IMR-90 (cell line): Measurements from ENCODE around the gene SEPTIN8. TPM values are rescaled to one million over a fixed set of nuclear protein-coding genes. Genes with fewer than 3 reads are reported as not detected.

Source experiments
- ATAC-seq: fragments of 200-7000 bp; cut with Tn5 transposase; 2 replicates; pipeline ENCODE4 v1.9.1; 2020; ENCODE audit warnings: low read depth, mild to moderate bottlenecking, moderate library complexity
- BruUV-seq: library from RNA; stranded (reverse); fragments of 400-500 nt; replicated peaks from 2 replicates; lab custom pipeline; 2021; lab: Mats Ljungman, UMichigan
- CTCF ChIA-PET: fragments of 300-600 bp; formaldehyde crosslinking; extraction: SDS; loops from one replicate; lab custom pipeline; 2021; ENCODE audit warnings: antibody characterized with exemption; lab: Yijun Ruan, JAX
- POLR2A ChIA-PET: fragments of 300-600 bp; sonication (Branson Sonifier 250); formaldehyde crosslinking; loops from one replicate; lab custom pipeline; 2022; ENCODE audit warnings: antibody characterized with exemption; ENCODE audit not compliant: unreplicated experiment; lab: Charles Lee
- DNase-seq: peaks from one replicate; pipeline ENCODE4 v3.0.0; 2013
- H2AFZ ChIP-seq: replicated peaks from 2 replicates; pipeline ENCODE3; 2013; ENCODE audit warnings: low read length, mild to moderate bottlenecking; ENCODE audit not compliant: poor library complexity
- H2AK5ac ChIP-seq: 2 replicates; pipeline ENCODE4 v1.6.1; 2013; ENCODE audit warnings: low read depth, low read length, inconsistent platforms
- H2AK9ac ChIP-seq: replicated peaks from 2 replicates; pipeline ENCODE3; 2013; ENCODE audit warnings: mild to moderate bottlenecking, low read depth, low read length, moderate library complexity; ENCODE audit not compliant: poor library complexity
- H2BK120ac ChIP-seq: 2 replicates; pipeline ENCODE4 v1.6.1; 2013; ENCODE audit warnings: low read depth, low read length, inconsistent platforms
- H2BK15ac ChIP-seq: 3 replicates; pipeline ENCODE4 v1.6.1; 2013; ENCODE audit warnings: low read depth, low read length, inconsistent platforms
- H2BK20ac ChIP-seq: 2 replicates; pipeline ENCODE4 v1.6.1; 2013; ENCODE audit warnings: low read depth, mild to moderate bottlenecking, inconsistent platforms, low read length, moderate library complexity
- H2BK5ac ChIP-seq: 2 replicates; pipeline ENCODE4 v1.6.1; 2013; ENCODE audit warnings: mild to moderate bottlenecking, low read depth, low read length, inconsistent platforms; ENCODE audit not compliant: poor library complexity, severe bottlenecking
- H3K14ac ChIP-seq: replicated peaks from 2 replicates; pipeline ENCODE4 v1.6.1; 2013; ENCODE audit warnings: low read depth, low read length, inconsistent platforms
- H3K18ac ChIP-seq: 2 replicates; pipeline ENCODE4 v1.6.1; 2013; ENCODE audit warnings: low read depth, low read length, control low read depth
- H3K23ac ChIP-seq: 2 replicates; pipeline ENCODE4 v1.6.1; 2013; ENCODE audit warnings: low read depth, low read length, inconsistent platforms
- H3K27ac ChIP-seq: 2 replicates; pipeline ENCODE4 v1.5.1; 2013; ENCODE audit warnings: mild to moderate bottlenecking, control low read depth, low read length; ENCODE audit not compliant: insufficient read depth
- H3K27me3 ChIP-seq: 2 replicates; pipeline ENCODE4 v1.6.1; 2013; ENCODE audit warnings: low read length; ENCODE audit not compliant: control insufficient read depth, insufficient read depth
- H3K36me3 ChIP-seq: 2 replicates; pipeline ENCODE4 v1.6.1; 2013; ENCODE audit warnings: low read length, mixed read lengths; ENCODE audit not compliant: control insufficient read depth, insufficient read depth
- H3K4ac ChIP-seq: 2 replicates; pipeline ENCODE4 v1.6.1; 2013; ENCODE audit warnings: low read depth, low read length, inconsistent platforms
- H3K4me1 ChIP-seq: 2 replicates; pipeline ENCODE4 v1.6.1; 2013; ENCODE audit warnings: low read length, mixed read lengths; ENCODE audit not compliant: control insufficient read depth, insufficient read depth
- H3K4me2 ChIP-seq: 2 replicates; pipeline ENCODE4 v1.6.1; 2013; ENCODE audit warnings: low read depth, mild to moderate bottlenecking, control low read depth, low read length, moderate library complexity
- H3K4me3 ChIP-seq: 2 replicates; pipeline ENCODE4 v1.5.1; 2013; ENCODE audit warnings: low read depth, mild to moderate bottlenecking, control low read depth, low read length, moderate library complexity; ENCODE audit not compliant: insufficient read depth
- H3K56ac ChIP-seq: 2 replicates; pipeline ENCODE4 v1.6.1; 2013; ENCODE audit warnings: low read length, inconsistent platforms; ENCODE audit not compliant: insufficient read depth; ENCODE audit errors: extremely low read depth
- H3K79me1 ChIP-seq, 2 experiments: 2 replicates each; pipeline ENCODE4 v1.6.1; 2013; ENCODE audit warnings: low read length in 2 of 2, inconsistent platforms in 1 of 2, low read depth in 1 of 2
- H3K9ac ChIP-seq: 2 replicates; pipeline ENCODE4 v1.6.1; 2013; ENCODE audit warnings: low read depth, low read length, control low read depth
- H3K9me1 ChIP-seq: 2 replicates; pipeline ENCODE4 v1.6.1; 2013; ENCODE audit warnings: low read length, inconsistent platforms; ENCODE audit not compliant: insufficient read depth
- H3K9me3 ChIP-seq: 2 replicates; pipeline ENCODE4 v1.6.1; 2013; ENCODE audit warnings: low read length; ENCODE audit not compliant: control insufficient read depth, insufficient read depth
- H4K20me1 ChIP-seq: 2 replicates; pipeline ENCODE4 v1.6.1; 2013; ENCODE audit warnings: low read length, inconsistent platforms; ENCODE audit not compliant: insufficient read depth
- H4K5ac ChIP-seq: 2 replicates; pipeline ENCODE4 v1.6.1; 2013; ENCODE audit warnings: mild to moderate bottlenecking, low read depth, low read length, control low read depth
- H4K8ac ChIP-seq, 2 experiments: 2 replicates each; pipeline ENCODE4 v1.6.1; 2013; ENCODE audit warnings: low read depth in 2 of 2, low read length in 2 of 2, control low read depth in 1 of 2, inconsistent platforms in 1 of 2
- H4K91ac ChIP-seq: 2 replicates; pipeline ENCODE4 v1.6.1; 2013; ENCODE audit warnings: low read depth, low read length, inconsistent platforms; ENCODE audit not compliant: insufficient read depth
- BHLHE40 ChIP-seq: fragments of 150-350 bp; IDR thresholded peaks from 2 replicates; pipeline ENCODE4 v1.6.1; 2016; ENCODE audit warnings: mild to moderate bottlenecking, low read depth, low read length
- CEBPB ChIP-seq: IDR thresholded peaks from 2 replicates; pipeline ENCODE4 v1.6.1; 2012; ENCODE audit warnings: low read depth, low read length, improper control_type of control experiment
- CHD1 ChIP-seq: IDR thresholded peaks from 2 replicates; pipeline ENCODE4 v1.6.1; 2012; ENCODE audit warnings: low read depth, low read length, improper control_type of control experiment
- ELK1 ChIP-seq: fragments of 150-350 bp; IDR thresholded peaks from 2 replicates; pipeline ENCODE4 v1.6.1; 2016; ENCODE audit warnings: low read depth, mild to moderate bottlenecking, low read length, moderate library complexity, borderline replicate concordance
- MAFK ChIP-seq: IDR thresholded peaks from 2 replicates; pipeline ENCODE4 v1.6.1; 2012; ENCODE audit warnings: low read depth, low read length, improper control_type of control experiment
- MAZ ChIP-seq: IDR thresholded peaks from 2 replicates; pipeline ENCODE4 v1.6.1; 2012; ENCODE audit warnings: low read depth, mild to moderate bottlenecking, low read length, improper control_type of control experiment, moderate library complexity, borderline replicate concordance
- MXI1 ChIP-seq: IDR thresholded peaks from 2 replicates; pipeline ENCODE4 v1.6.1; 2012; ENCODE audit warnings: low read depth, mild to moderate bottlenecking, low read length, moderate library complexity, borderline replicate concordance
- POLR2A ChIP-seq: IDR thresholded peaks from 2 replicates; pipeline ENCODE4 v1.6.1; 2012; ENCODE audit warnings: mild to moderate bottlenecking, low read depth, low read length
- RAD21 ChIP-seq: IDR thresholded peaks from 2 replicates; pipeline ENCODE4 v1.6.1; 2012; ENCODE audit warnings: low read length, improper control_type of control experiment
- RCOR1 ChIP-seq: IDR thresholded peaks from 2 replicates; pipeline ENCODE4 v1.6.1; 2012; ENCODE audit warnings: mild to moderate bottlenecking, low read length, improper control_type of control experiment; ENCODE audit not compliant: insufficient replicate concordance
- RFX5 ChIP-seq: IDR thresholded peaks from 2 replicates; pipeline ENCODE4 v1.8.0; 2012; ENCODE audit warnings: low read depth, mild to moderate bottlenecking, low read length, moderate library complexity
- SMC3 ChIP-seq: fragments of 150-350 bp; IDR thresholded peaks from 2 replicates; pipeline ENCODE4 v1.6.1; 2016; ENCODE audit warnings: low read depth, mild to moderate bottlenecking, antibody characterized with exemption, low read length, moderate library complexity
- USF2 ChIP-seq: fragments of 150-350 bp; IDR thresholded peaks from 2 replicates; pipeline ENCODE4 v1.6.1; 2017; ENCODE audit warnings: mild to moderate bottlenecking, antibody characterized with exemption, low read length, low read depth
- WGBS, 2 experiments: methylation state at CpG; one replicate each; pipeline versions ENCODE4 v1.1.5 to v1.1.7; 2013; ENCODE audit warnings: missing lambda C conversion rate in 2 of 2; ENCODE audit not compliant: insufficient read length in 1 of 2; ENCODE audit errors: extremely low coverage in 2 of 2; 5-methylcytosine and 5-hydroxymethylcytosine counted together
- dilution Hi-C: fragments of 300-500 bp; cut with HindIII; formaldehyde crosslinking; loops from one replicate; pipeline ENCODE4 v1.14.3; 2018; ENCODE audit warnings: low sequenced_read_pairs; ENCODE audit not compliant: unreplicated experiment
- in situ Hi-C: fragments of 300-500 bp; cut with MboI; formaldehyde crosslinking; loops from 3 replicates; pipeline ENCODE4 v1.14.3; 2019; ENCODE audit warnings: low sequenced_read_pairs, inconsistent platforms, mixed read lengths
- intact Hi-C: fragments of 100-400 bp; cut with micrococcal nuclease; formaldehyde crosslinking; loops from 2 replicates; pipeline ENCODE4 v1.10.0; 2022
- polyA plus RNA-seq, 3 experiments: library from polyadenylated mRNA; depleted of rRNA; stranded (reverse); fragments of >200 nt; gene quantifications; 2 replicates each; pipeline ENCODE4 v1.2.3, GENCODE V29; 2012; ENCODE audit warnings: low replicate concordance in 1 of 3
- total RNA-seq: library from RNA; depleted of rRNA; stranded (reverse); fragments of >200 nt; gene quantifications from 2 replicates; pipeline ENCODE4 v1.2.3, GENCODE V29; 2012

SEPTIN8 gene
- total and polyA plus RNA-seq, 2 of the 4 experiments (the other 2 are of a cell fraction), result 56.2 to 67.2 TPM

GRCh38 chr5:132758451-132758850 lies 18.6 kb downstream of the SEPTIN8 start:
- Histone ChIP-seq H3K56ac (no peak overlapping the region), H2BK20ac (no peak overlapping the region), H4K8ac (no peak overlapping the region), H2BK120ac (no peak overlapping the region), H3K18ac (no peak overlapping the region), H3K9ac (no peak overlapping the region), H3K23ac (no peak overlapping the region), H3K9me1 (no peaks in the 10 kb centered on the region), H2BK15ac (no peak overlapping the region), H4K91ac (no peak overlapping the region), H3K4me2 (no peak overlapping the region), H3K4me1 (no peaks in the 10 kb centered on the region), H3K36me3 (peaks cover 39% of the 10 kb centered on the region), H2AK5ac (no peak overlapping the region), H3K9me3 (no peaks in the 10 kb centered on the region), H3K27me3 (no peaks in the 10 kb centered on the region), H3K27ac (no peak overlapping the region), H3K4ac (no peak overlapping the region), H2AFZ (no peak overlapping the region), H4K5ac (no peak overlapping the region), H2BK5ac (no peak overlapping the region), H2AK9ac (no peak overlapping the region), H3K4me3 (no peak overlapping the region), H3K79me1 (no peaks in the 10 kb centered on the region), H4K20me1 (no peaks in the 10 kb centered on the region; the same call in 1 of the 2 replicates), H3K14ac (no peak overlapping the region)
- ChIA-PET CTCF (no interaction called here), POLR2A (no interaction called here)
- ATAC-seq, result no peak
- BruUV-seq, result no TSS peak
- no peak for DNase-seq
- WGBS, 2 experiments, result 100% methylated on average over 3 of the region's 13 CpGs; no CpG with 5 or more reads in 1 of the 2 experiments
- TF ChIP-seq RFX5, result no peak
- TF ChIP-seq ELK1, result no peak
- TF ChIP-seq RAD21, result no peak
- no peak for TF ChIP-seq BHLHE40
- no peak for TF ChIP-seq USF2
- TF ChIP-seq MAFK, result no peak
- no peak for TF ChIP-seq MXI1
- TF ChIP-seq SMC3, result no peak
- no peak for TF ChIP-seq CEBPB
- TF ChIP-seq CHD1, result no peak
- no peak for TF ChIP-seq POLR2A
- no peak for TF ChIP-seq RCOR1
- no peak for TF ChIP-seq MAZ
- in situ Hi-C loops, result no loop called here
- dilution Hi-C loops, result no loop called here
- intact Hi-C loops, result loop anchor here (5.0 kb wide), 1 partner anchor 104 kb away; no protein-coding TSS in a partner anchor
